RCC 7860 (cell line): Measurements from ENCODE around the gene IFT43.

Source experiments
- DNase-seq: peaks from one replicate; pipeline ENCODE4 v3.0.0-alpha.2; 2015; ENCODE audit warnings: low spot score
- FAIRE-seq: peaks from 2 replicates; lab custom pipeline; 2012; peaks lifted over from hg19 to GRCh38; lab: Jason Lieb, UNC

IFT43 gene

DNA sequence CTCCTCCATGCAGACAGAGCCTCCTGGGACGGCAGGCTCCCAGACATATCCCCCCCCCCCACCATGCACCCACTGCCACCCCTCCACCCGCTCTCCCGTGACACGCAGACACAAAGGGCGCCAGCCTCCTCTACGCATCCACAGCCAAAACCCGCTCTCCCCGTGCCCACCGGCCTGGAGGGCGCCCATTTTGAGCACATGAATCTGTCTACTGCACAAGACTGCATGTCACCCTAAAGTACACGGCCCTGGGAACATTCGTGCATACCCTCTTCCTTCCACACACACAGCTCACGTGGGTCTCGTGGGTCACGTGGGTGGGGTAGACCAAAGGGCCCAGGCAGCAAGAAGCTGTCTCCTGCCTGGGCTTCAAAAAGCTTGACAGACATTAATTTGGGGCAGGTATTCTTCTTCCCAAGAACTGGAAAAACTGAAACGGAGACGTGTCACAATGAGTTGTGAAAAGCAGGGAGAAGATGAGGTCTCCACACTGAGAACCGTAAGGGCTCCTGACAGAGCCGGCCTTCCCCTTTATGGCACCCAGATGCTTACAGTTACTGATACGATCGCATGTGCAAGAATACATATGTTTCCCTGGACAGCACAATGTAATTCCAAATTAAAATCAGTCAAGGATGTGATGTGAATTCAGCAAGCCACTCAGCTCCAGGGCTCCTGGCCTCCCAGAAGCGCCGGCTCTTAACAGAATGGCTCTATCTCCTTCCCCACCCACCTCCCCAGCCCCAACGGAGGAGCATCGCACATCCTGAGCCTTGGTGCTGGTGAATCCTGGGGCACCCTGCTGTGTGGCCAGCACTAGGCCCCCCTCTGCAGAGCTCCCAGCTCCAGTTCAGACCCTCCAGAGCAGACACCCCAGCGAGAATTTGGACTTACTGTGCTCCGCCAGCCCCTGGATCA lies 5.7 kb upstream of the IFT43 start:
- no peak for FAIRE-seq
- DNase-seq = no peak

GRCh38 chr14:75980856-75981255 lies 4.7 kb upstream of the IFT43 start:
- FAIRE-seq = no peak

DNA sequence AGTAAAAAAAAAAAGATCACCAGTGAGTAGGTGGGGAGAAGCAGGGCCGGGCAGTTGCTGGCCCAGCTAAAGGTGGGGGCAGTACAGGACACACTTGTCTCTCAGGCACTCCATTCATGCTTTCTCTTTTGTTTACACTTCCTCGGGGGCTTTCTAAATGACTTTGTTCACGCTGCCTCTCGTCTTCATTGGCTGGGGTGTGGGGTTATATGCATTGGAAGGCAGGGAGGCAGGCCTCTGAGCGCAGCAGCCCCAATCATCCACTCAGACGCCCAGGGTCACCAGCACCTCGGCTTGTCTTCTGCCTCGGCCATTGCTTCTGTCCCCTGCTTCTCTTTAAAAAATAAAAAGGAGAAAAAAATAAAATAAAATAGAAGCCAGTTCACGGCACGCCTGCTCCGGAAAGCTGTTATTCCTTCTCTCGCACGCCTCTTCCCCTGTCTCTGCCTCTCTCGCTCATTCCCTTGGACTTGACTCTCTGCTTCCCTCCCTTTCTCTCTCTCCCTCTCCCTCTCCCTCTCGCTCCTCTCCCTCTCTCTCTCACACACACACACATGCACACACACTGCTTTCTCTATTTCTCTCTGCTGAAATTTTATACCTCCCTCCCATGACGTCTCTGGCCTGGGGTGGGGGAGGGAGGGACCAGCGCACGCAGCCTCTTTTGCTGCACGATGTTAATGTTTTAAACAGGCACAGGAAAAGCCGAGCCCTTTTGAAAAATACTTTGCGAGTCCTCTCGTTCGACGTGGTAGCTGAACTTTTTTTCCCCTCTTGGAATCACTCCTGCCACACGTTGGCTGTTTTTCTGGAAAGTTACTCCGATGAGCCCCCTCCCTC lies 3.9 kb upstream of the IFT43 start, which contains the start of gene TGFB3:
Gene TGFB3 (minus strand): TSS at position 570 of the 840 bp plus-strand sequence. CDS start 1,102 bp downstream, outside the sequence.
- DNase-seq (peak; percentile 59), FAIRE-seq (no peak)

More at GRCh38 chr14:75980856-75981255, 4.7 kb upstream of the IFT43 start:
- DNase-seq = no peak

GRCh38 chr14:75982266-75983018 lies 3.1 kb upstream of the IFT43 start:
- FAIRE-seq (no peak), DNase-seq (peak; percentile 40)

DNA sequence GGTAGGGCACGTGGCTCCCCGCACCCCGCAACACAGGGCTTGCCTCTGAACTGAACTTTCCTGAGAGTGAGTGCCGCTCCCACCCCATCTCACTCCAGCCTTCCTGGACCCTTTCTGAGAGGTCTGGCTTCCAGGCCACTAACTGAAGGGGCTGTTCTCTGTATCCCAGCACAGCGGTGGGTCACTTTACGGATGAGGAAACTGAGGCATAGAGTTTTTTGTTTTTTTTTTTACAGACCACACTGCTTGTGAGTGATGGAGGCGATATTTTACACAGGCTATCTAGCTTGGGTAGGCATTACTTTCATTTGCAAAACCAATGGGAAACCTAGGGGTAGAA lies 2.6 kb upstream of the IFT43 start:
- DNase-seq (no peak), FAIRE-seq (no peak)

DNA sequence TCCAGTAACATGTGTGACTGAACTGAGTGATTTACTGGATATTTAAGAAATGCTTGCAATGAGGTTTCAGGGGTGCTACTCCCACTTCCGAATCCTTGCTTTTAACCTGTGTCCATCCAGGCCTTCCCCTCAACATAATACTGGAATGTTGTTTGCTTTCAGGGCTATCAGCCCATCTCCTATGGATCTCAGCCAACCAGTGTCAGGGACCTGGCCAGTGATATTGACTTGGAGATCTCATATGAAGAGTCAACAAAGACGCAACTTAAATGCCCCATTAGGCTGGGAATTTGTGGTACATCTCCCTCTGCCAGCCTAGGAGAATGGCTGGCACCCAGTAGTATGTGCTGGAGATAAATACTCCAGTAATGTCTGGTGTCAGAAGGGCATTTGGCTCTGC lies 889 bp upstream of the IFT43 start:
- no peak for FAIRE-seq
- DNase-seq = no peak

- no peak for FAIRE-seq
- no peak for DNase-seq
Observed at GRCh38 chr14:75986439-75986765, 839 bp downstream of the IFT43 start.

- no peak for DNase-seq
- no peak for FAIRE-seq
Observed at GRCh38 chr14:75987201-75987970, 1.8 kb downstream of the IFT43 start.

GRCh38 chr14:75989134-75989533 lies 3.6 kb downstream of the IFT43 start:
- FAIRE-seq (no peak), DNase-seq (peak; percentile 11)

DNA sequence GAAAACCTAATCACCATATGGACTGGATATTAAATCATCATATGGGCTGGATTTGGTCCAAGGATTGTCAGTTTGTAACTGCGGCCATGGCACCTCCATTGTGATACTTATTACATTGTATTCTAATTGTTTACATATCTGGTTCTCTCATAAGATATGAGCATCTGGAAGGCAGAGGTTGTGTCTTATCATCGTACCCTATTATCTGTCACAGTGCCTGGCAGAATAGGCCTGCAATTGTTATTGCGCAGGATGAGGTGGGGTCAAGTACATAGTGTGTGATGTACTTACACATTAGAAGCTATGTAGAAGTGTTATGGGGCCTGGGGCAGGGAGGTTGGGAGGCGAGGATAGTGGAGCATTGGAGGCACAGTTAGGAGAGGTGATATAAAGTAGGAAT lies 4.7 kb downstream of the IFT43 start:
- DNase-seq = no peak
- no peak for FAIRE-seq

DNA sequence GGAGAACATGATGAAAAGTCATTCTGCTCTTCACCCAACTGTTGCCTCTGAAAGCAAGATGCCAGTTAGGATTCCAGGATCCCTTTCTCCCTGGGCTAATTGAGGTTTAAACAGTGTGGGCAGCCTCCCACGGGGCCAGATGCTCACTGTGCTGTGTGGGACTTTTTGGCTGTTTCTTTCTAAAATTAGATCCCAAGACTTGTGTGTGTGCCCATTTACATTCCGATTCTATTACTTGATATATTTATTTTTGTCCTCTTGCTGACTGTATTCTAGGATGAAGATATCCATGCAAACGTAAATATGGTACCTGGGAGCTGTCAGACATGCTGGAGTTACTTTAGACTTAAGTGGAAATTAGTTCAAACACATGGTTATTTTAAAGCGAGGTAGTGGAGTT lies 6.2 kb downstream of the IFT43 start:
- no peak for FAIRE-seq

DNA sequence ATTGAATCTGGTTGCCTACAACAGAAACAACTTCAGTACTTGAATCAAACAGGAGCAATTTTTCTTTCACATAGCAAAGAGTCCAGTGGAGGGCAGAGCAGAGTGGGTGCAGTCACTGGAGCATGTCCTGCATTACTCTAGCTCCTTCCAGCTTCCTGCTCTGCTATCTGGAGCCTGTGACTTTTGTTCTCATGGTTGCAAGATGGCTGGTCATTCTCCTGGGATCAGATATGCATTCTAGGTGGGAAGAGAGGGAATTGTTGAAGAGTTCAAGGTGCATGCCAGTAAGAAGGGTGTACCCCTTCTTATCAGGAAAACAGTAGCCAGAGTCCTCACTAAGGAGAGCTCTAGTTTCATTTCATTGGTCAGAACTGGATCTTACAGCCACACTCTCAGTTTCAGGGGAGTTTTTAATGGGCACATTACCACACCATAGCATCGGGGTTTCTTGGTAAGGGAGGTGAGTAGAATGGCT lies 8.0 kb downstream of the IFT43 start:
- no peak for FAIRE-seq
- DNase-seq = peak; percentile 27

More for the DNA sequence above, 6.2 kb downstream of the IFT43 start:
- no peak for DNase-seq

GRCh38 chr14:75995372-75996041 lies 9.9 kb downstream of the IFT43 start:
- DNase-seq = no peak
- FAIRE-seq = no peak

DNA sequence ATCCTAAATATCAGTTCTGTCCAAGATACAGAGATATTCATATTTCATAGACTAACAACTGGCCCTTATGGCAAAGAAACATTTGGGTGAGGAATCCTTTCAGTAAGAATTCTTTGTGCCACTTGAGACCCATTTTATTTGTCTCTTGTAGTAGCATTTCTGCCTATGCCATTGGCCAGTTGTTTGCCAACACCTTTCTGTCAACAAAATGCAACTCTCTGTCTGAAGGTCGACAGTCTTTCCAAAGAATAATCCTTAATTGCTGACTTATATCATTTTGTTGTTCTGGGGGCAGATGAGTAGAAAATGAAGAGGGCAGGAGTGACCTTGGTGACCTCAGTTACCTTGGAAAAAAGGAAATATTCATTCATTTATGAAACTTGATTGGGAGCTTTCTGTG lies 10.9 kb downstream of the IFT43 start:
- no peak for DNase-seq
- FAIRE-seq = no peak

GRCh38 chr14:75999511-76000190 lies 14.1 kb downstream of the IFT43 start:
- DNase-seq (no peak), FAIRE-seq (no peak)

DNA sequence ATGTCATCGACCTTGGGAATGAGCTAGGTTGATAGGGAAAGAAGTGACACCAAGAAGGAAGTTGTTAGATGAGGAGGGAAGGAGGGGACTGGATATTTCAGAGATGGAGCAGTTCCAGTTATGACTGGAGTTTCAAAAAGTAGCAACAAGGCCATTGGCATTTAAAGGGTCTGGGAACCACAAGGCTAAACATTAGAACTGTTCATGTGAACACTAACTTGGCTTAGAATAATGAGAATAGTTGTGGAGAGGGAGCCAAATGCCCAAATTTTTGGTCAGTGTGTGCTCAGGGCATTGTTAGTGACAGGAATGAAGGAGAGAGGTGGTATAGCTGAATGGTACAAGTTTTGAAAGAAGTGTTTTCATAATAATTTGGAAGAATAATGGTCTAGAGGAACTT lies 16.8 kb downstream of the IFT43 start:
- FAIRE-seq (no peak), DNase-seq (no peak)

DNA sequence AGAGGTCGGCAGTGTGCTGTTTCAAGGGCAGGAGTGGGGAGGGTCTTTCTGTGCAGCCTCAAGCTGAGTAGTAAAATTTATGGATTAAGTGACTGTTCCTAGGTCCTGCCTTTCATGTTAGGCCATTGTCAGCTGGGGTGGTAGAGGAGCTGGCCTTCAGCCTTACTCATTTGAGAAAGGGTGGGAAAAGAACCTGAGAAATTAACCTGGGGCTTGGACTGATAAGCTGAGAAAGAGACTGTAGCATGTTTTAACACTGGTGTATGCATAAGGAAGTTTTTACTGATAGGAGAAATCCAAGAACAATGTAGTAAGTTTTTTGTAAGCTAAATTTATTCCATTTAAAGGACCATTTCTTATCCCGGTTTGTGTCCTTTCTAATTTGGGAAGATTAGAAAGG lies 20.7 kb downstream of the IFT43 start:
- DNase-seq (no peak), FAIRE-seq (no peak)

GRCh38 chr14:76007379-76007778 lies 21.8 kb downstream of the IFT43 start:
- no peak for FAIRE-seq
- DNase-seq = no peak

GRCh38 chr14:76007852-76008251 lies 22.3 kb downstream of the IFT43 start:
- DNase-seq (no peak), FAIRE-seq (no peak)
